ENCODE measurements around the gene PCYT1B. TPM values are rescaled to one million over a fixed set of nuclear protein-coding genes. Genes with fewer than 3 reads are reported as not detected.

The PCYT1B gene
- total and polyA plus RNA-seq, 11 donors = 0.07 to 0.27 (median 0.11) TPM; not detected in 6

- peaks cover 0 to 7% (median 0%) of the 10 kb centered on the region in 9 donors for H3K36me3 ChIP-seq
- H3K4me1 ChIP-seq = no peaks in the 10 kb centered on the region
- DNase-seq (no peak), ATAC-seq (no peak)
- no peak overlapping the region for H3K4me3 ChIP-seq
- 64 to 90% (median 78%) methylated on average over 5 of the region's 5 CpGs for whole genome bisulfite sequencing, 4 donors
- intact Hi-C loops (cut with DNase I) = loop anchor here in 1 of 10 donors (10.0 kb wide), 1 partner anchor 171 kb away; no protein-coding TSS in a partner anchor
- H3K9me3 ChIP-seq = no peaks in the 10 kb centered on the region
- no peak overlapping the region for H3K27ac ChIP-seq
- TF ChIP-seq POLR2A (IDR thresholded peaks at IDR 0.05) (no peak), CTCF (IDR thresholded peaks at IDR 0.05) (no peak)
- H3K27me3 ChIP-seq = no peaks in the 10 kb centered on the region
These were observed 133.7 kb downstream of the PCYT1B start for GRCh38 chrX:24513416-24513815.

- TF ChIP-seq CTCF (IDR thresholded peaks at IDR 0.05) = no peak
- TF ChIP-seq POLR2A (IDR thresholded peaks at IDR 0.05) = no peak
- H3K36me3 ChIP-seq = peaks cover 0 to 21% (median 4%) of the 10 kb centered on the region in 9 donors
- 85 to 94% (median 92%) methylated on average over 8 of the region's 8 CpGs for WGBS, 4 donors
- DNase-seq (no peak), ATAC-seq (no peak)
- H3K4me1 ChIP-seq = no peaks in the 10 kb centered on the region
- no peak overlapping the region for H3K4me3 ChIP-seq
- H3K9me3 ChIP-seq = no peaks in the 10 kb centered on the region
- intact Hi-C loops (cut with DNase I) = no loop called here
- no peak overlapping the region for H3K27ac ChIP-seq
- no peaks in the 10 kb centered on the region for H3K27me3 ChIP-seq
These were observed 138.8 kb downstream of the PCYT1B start for GRCh38 chrX:24508375-24508774.

Other genes with a start within 250 kb of the PCYT1B start
- 10 to 100 TPM in 7 of 9 donors, 1 to 10 TPM in 2; 7.8 to 20.3 (median 15.2) TPM for gene PDK3, start 182.1 kb downstream of the PCYT1B start, total RNA-seq
- 1 to 10 TPM; 2.4 to 4.8 TPM for gene PDK3, start 182.1 kb downstream of the PCYT1B start, polyA plus RNA-seq
- 1 to 10 TPM; 4.1 to 8.1 (median 6.6) TPM for gene POLA1, start 46.6 kb upstream of the PCYT1B start, total RNA-seq
- gene POLA1, start 46.6 kb upstream of the PCYT1B start, polyA plus RNA-seq = 1 to 10 TPM; 1.9 to 5.9 TPM

Data from heart left ventricle (tissue), 16 donors.